CD4-positive, alpha-beta T cell treated with Interleukin-17A for 1 hour (primary cell): ENCODE measurements around the gene ZNF195.
"Not testable (repeated sequence)": the region's sequence is repeated elsewhere in the genome, so short reads cannot be mapped to it uniquely, and the experiment has no call there.

Experiments
- DNase-seq: peaks from one replicate; pipeline ENCODE4 v3.0.0-alpha.2; 2020

Gene ZNF195

DNA sequence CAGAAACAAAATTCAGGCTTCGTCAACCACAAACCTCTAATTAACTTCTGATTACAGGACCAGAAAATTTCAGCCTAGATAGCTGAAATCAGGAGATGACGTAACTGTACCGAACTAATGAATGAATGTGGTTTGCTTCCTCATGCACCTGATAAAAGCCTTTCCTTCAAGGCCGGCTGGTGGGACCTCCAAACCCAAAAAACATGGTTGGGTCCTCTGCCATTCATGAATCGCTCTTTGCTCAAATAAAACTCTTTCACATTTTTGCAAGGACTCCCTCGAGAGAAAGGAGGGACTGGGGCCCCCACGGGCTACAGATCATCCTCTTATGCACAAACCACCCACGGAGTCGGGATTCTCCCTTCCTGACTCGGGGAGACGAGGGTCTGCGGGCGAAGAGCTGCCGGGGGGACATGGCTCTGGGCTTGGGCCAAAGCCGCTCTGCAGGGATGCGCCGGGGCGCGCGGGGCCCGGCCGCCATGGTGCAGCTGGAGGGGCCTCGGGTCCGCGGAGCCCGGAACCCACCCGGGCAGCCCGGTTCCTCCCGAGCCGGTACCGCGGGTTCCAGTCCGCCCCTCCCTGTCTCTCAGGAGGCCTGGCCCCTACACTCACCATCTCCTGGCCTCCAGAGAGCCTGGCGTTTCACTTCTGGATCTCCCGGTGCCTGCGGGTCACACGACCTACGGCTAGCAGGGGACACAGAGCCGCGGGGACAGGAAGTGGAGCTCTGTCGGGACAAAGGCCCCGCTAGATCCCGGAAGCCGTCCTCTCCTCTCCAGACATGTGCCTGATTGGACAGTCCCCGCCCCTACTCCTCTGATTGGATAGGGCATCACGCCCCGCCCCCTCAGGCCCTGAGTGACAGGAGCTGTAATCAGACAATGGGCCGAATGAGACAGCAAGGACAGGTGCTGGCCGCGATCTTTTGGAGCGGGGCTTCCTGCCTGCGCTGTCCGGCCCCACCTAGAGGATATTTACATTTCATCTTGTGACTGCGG, at the start of gene ZNF195:
TSS of gene ZNF195 (minus strand) at position 721 of the 998 bp plus-strand sequence. CDS start at position 615, 106 bp downstream.
- DNase-seq, result peak; percentile 98

DNA sequence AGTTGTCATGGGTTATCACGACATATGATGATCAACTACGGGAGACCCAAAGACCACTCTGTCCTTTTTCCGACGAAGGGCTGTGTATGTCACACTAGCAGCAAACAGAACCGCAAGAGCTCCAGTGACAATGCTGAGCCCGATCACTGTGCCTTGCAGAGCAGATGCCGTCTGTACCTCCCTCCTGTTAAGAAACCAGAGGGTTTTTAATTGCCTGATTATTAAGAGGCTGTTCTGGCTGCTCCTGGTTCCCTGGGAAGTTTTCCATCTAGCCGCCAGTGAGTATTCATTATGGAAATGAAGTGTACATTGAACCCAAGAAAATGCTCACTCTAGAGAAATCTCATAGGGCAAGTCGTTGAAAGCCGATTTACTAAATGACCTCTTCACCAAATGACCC, 49.1 kb upstream of the ZNF195 start:
- DNase-seq, result not testable (repeated sequence)

DNA sequence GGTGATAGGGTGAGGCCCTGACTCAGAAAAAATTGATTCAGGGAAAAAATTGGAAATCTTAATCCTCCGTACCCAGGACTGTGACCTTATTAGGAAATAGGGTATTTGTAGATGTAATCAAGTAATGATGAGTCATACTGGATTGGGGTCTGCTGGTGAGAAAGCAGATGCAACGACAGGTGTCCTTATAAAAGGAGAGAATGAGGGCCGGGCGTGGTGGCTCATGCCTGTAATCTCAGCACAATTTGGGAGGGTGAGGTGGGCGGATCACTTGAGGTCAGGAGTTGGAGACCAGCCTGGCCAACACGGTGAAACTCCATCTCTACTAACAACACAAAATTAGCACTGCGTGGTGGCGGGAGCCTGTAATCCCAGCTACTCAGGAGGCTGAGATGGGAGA, 47.6 kb upstream of the ZNF195 start:
- DNase-seq, result not testable (repeated sequence)

DNA sequence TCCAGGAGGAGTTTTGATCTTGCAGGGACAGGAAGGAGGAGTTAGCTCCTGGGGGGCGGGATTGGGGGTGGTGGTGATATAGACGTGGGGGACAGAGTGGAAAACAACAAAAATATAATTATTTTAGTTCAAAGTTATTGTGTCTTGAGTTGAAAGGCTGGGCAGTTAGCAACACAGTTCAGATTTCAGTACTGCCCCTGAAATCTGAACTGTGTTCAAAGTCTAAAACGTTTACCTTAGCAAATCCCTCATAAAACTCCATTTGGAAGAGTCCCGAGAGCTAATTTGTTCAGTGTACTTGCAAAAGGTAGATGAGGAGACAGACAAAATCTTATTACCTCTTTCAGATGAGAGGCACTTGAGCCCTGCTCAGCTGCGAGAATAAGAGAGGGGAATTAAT, 45.0 kb upstream of the ZNF195 start:
- not testable (repeated sequence) for DNase-seq

DNA sequence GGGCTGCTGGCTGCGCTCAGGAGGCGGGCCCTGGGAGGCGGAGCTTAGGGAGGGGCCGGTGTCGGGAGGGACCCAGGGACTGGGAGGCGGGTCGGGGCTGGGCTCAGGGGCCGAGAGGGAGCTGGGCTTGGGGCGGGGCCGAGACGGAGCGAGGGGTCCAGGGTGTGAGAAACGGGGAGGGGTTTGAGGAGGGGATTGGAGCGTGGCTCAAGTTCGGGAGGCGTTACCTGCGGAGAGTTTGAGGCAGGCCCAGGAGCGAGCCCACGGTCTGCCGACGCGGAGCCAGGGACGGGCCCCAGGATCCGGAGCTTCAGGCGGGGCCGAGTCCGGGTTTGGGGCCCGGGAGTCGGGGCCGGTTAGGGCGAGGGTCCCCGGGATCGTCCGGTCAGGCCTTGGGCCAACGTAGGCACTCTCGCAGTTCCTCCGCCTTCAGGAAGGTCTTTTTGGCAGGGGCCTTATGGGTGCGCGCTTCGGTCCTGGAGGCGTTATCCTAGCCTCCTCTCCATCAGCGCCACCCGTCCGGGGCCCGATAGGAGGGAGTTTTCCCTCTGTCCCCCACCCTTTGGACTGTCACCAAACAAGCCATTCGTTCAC, 44.3 kb upstream of the ZNF195 start:
- not testable (repeated sequence) for DNase-seq

DNA sequence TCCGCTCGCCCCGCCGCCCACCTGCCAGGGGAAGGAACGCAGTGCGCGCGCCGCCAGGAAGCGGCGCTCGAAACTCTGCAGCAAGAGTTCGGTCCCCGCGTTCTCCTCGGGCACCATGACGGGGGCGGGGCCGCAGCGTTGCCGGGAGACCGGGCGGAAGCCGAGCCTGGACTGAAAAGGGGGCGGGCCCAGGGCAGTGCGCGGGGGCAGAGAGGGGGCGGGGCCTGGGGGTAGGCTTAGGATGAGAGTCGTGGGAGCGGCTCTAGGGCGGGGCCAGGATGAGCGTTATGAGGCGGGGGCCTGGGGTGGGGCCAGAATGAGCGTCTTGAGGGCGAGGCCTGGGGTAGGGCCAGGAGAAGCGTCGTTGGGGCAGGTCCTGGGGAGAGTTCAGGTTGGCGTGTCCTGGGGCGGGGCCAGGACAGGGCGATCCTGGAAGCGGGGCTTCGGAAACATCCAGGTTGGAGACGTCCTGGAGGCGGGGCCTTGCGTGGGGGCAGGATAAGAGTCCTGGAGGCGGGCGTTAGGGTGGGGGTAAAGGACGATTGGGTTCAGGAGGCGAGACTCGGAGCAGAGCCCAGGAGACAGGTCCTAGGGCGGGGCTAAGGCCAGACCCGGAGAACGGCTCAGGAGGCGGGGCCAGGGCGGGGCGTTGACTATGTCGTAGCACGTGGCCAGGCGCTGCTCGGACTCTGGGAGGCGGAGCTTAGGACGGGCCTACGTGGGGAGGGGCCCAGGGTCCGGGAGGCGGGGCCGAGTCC, 43.6 kb upstream of the ZNF195 start:
- DNase-seq, result peak; percentile 99

DNA sequence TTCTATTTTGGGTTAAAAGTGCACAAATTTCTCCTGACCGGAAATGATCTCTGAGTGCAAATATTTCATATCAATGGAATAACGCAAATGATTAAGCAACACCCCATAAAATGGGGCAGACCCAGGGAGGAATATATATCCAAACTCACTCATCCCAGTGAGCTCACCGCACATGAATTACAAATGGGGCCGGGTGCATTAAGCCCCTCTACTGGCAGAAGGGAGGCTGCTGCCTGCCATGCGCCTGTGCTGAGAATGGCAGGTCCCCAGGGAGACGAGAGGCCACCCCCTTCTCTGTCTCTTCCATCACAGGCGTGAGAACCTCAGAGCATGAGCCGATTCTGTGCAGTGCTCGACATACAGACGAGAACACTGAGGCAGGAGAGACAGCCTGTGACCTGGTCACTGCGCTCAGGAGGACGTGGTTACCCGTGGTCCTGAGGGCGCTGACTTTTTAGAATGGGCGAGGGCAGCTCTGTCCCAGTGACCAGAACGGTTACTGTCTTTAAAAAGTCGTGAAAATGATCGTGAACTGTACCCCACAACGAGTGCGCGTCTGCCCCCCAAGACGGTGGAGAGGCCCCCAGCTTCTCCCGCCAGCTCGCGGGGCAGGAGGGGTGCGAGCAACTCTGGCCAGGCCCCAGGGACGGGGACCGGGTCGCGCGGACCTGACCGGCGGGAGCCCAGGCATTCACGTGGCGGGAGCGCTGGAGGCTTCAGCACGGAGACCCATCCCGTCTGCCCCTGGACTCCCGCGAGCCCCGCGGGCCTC, 42.8 kb upstream of the ZNF195 start:
- DNase-seq, result peak; percentile 26

DNA sequence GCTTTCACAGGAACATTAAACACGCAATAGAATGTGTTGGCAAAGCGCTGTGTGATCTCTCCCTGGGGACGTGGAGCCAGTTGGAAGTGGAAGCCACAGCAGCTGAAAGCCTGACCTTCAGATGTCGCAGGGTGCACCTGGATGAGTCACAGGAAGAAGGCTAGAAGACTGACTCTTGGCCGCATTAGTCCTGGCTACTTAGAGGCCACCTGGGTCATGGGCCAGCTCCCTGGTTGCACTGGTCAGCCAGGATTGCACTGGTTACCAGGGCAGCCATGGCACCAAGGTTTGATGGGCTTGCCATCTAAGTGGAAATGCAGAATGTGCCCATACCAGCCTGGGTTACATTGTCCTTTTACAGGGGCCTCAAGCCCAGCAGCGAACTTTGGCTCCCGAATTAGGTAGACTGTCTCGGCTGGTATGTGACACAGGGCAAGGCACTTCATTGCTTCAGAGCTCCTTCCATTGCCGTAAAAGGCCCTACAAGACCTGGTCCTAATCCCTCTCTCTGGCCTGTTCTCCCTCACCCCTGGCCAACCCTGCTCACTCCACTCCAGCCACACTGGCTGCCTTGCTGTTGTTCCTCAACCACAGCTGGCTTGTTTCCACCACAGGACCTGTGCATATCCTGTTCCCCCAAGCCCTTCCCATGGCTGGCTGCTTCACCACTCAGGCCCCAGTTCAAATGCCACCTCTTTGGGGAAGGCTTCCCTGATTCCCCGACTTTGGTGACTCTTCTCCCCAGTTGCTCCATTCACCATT, 41.5 kb upstream of the ZNF195 start:
- not testable (repeated sequence) for DNase-seq

DNA sequence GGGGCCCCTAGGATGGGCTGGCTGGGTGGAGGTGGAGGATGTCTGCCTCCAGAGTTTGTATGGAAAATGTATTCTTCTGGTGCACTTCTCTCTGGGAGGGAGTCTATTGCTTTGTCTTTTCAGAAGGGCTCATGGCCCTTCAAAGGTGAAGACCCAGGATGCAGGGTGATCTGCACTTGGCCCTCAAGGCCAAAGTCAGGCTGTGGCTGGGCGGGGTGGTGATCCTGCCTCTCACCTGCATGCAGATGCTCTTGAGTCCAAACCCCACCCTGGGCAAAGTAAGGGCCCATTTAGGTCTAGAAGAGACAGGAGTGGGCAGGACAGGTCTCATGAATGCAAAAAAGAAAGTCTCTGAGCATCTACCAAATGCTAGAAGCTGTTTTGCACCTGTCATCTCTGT, 40.5 kb upstream of the ZNF195 start:
- not testable (repeated sequence) for DNase-seq

DNA sequence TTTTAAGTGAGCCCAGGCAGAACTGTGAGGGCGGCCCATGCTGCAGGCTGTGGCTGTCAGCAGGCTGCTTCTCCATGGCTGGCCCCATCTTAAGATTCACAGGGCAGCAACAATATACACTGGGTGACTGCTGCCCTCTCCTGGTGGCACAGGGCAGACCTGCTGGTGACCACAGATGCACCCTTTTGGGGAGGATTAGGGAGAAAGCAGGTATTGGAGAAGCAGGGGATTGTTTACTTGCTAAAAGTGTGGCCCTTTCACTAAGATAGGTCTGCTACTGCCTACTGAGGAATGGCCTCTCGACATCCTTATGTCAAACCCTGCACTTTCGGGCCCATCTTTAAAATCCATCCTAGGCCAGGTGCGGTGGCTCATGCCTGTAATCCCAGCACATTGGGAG, 38.1 kb upstream of the ZNF195 start:
- DNase-seq, result peak; percentile 66

DNA sequence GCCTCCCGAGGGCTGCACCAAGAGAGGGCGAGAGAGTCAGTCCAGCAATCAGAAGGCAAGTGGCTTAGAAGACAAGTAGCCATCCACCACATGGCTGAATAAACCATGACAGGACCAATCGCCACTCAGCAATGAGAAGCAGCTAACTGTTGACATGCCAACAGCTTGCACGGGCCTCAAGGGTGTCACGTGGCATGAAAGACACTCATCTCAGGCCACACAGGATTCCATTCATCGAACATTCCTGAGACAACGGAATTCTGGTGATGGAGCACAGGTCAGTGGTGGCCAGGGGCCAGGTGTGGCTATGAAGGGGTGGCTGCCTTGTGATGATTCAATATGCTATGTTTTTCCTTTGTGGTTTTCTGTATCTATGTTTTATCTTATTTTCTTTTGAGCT, 36.4 kb upstream of the ZNF195 start:
- DNase-seq, result not testable (repeated sequence)

DNA sequence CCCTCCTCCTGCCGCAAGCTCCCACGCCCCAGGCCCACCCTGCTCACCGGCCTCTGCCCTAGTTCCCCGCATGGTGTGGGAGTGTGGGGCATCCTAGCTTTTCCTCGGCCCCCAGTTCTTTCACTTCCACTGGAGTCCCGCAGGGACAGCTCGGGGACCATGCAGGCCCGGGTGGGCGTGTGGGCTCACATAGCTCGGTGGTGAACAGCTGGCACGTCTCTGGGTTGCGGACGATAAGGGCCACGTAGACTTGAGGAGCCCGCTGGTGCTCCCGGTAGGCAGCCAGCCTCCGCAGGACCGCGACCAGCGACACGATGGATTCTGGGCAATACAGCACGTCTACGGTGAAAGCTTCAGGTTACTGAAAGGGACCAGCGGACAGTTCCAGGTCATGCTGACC, 34.7 kb upstream of the ZNF195 start:
- DNase-seq, result not testable (repeated sequence)

DNA sequence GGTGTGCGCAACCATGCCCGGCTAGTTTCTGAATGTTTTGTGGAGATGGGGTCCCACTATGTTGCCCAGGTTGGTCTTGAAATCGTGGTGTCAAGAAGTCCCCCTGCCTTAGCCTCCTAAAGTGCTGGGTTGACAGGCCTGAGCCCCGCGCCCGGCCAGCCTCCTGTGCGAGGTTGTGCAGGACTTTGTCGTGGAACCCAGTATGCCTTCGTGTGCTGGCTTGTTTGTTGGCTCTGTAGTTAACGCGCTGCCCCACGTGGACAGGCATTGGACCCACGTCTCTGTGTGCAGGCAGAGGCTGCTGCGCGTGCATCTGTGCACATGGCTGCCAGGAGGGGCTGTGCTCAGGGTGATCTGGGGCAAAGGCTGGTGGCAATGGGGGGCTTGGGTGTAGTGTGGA, 33.9 kb upstream of the ZNF195 start:
- no peak for DNase-seq

DNA sequence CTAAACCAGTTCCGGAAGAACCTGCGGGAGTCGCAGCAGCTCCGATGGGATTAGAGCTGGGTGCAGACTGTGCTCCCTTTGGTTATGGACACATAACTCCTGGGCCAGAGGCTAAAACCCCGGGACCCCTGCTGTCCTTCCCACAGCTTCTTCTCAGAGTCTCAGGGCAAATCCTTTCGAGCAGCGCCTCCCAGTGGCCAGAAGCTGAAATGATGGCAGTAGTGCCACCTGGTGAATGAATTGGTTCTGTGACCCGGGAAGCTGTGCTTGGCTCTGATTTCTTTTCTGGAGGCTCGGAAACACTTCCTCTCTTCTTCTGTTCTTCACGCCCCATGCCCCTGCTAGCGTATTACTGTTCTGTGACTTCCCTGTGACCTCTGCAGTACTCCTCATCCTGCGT, 29.8 kb upstream of the ZNF195 start:
- peak; percentile 84 for DNase-seq

DNA sequence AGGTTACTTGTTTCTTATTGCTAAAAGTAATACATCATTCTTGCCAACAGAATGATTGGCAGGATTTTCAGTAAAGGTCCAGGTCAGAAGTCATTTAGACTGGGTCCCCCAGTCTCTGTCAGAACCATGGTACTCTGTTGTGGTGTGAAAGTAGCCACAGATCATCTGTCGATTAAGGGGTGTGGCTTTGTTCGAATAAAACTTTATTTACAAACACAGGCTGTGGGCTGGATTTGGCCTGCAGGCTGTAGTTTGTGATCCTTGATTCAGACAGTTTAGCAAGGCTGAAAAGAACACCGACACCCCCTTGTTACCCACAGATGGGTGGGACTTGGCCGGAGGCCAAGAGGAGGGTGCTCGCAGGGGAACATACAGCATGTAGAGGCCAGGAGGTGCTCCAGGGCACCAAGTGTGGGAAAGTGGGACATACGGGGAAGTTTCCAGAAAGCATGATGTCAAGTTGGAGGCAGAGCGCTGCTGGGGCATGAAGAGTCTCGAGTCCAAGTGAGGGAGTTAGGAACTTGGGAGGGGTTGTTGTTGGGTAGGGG, 29.2 kb upstream of the ZNF195 start:
- not testable (repeated sequence) for DNase-seq

DNA sequence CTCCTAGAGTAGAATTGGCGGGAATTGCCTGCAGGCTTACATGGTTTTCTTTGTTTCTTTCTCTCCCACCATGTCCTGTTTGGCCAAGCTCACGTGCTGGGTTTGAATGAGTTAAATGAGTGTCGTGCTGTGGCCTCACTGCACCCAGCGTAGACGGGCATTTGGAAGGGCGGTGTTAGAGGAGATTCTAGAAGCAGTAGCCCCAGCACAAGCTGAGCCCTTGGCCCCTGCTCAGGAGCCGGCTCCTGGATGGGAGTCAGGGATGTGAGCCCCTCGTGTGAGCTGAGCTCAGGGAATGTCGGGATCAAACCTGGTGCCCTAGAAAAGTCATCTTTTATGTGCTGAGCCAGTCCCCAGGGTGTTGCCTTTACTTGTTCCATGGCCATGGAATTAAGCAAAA, 28.0 kb upstream of the ZNF195 start:
- DNase-seq, result not testable (repeated sequence)

DNA sequence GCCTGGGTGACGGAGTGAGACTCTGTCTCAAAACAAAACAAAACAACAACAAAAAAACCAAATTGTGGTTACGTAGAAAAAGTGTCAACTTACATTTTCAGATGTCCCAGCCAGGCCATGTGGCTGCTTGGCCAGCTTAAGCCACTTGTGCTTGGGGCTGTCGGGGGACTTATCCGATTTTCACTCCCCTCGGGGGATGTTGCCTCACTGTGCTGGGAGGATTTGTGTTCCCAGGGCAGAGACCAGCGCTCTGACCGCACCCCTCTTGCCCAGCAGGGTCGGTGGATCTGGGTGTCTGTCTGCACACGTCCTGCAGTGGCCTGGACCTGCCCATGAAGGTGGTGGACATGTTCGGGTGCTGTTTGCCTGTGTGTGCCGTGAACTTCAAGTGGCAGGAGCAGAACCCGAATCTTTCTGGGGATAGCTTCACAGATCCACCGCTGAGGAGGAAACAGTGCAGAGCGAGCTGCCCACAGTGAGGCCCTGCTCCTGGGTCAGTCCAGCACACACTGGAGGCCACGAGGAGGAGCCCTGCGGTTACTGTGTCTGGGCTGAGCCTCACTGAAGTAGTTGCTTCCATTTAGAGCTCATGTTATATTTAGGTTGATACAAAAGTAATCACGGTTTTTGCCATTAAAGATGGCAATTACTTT, 27.4 kb upstream of the ZNF195 start:
- not testable (repeated sequence) for DNase-seq

DNA sequence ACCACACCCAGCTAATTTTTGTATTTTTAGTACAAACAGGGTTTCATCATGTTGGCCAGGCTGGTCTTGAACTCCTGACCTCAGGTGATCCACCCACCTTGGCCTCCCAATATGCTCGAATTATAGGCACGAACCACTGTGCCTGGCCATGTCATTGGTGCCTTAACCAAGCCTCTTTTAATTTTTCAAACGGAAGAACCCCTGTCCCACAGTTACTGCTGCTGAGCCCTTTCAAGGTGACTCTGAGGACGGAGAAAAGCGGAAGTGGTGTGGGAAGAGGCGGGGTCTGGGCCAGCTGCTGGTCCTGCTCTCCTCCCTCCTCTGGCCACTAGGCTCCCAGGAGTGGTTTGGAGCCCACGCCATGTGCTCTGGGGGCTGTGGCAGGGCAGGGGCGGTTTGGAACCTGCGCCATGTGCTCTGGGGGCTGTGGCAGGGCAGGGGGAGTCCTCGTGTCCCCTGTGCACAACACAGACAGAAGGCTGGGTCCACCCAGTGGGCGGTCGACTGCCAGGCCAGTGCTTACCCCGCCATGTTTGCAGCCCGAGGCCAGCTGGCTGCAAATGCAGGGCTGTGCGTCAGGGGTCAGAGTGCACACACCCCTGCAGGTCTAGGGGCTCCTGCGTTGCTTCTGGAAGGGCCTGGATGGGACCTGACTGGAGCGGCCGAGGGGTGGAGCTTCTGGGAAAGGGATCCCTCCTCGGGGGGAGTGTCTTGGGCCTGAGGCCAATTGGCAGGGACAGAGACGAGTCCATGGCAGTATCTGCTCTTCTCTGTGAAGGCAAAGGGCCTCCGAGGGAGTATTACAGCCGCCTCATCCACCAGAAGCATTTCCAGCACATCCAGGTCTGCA, 25.4 kb upstream of the ZNF195 start:
- not testable (repeated sequence) for DNase-seq

DNA sequence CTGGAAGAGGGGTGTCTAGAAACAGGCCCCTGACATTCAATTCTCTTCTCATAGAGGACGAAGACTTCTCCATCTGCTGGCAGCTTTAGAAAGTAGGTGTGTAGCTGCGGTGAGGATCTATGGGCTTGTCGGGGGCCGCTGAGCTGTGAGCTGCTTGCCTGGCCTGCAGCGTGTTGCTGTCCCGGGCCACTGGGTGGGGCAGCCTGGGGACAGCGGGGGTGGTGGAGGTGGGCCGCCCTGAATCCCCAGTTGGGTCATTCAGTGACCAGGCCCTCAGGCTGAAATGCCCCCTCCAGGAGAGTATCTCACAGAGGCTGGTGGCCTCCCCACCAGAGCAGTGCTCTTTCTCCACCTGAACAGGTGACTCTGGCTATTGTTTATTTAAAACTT, 23.9 kb upstream of the ZNF195 start:
- DNase-seq, result not testable (repeated sequence)
